GM19468 (cell line): ENCODE data around the gene CEBPA.

Experiments
- ATAC-seq: cut with Tn5 transposase; IDR thresholded peaks from one replicate; pipeline ENCODE4 v1.9.1; 2021; ENCODE audit warnings: mild to moderate bottlenecking, moderate library complexity, moderate number of reproducible peaks; ENCODE audit not compliant: unreplicated experiment; ENCODE audit errors: extremely low read depth

The CEBPA gene

GRCh38 chr19:33302175-33302973, at the start of gene CEBPA:
Gene CEBPA (minus strand): TSS chr19:33302534. CDS start chr19:33302414, 120 bp downstream.
- ATAC-seq: peak; percentile 61

DNA sequence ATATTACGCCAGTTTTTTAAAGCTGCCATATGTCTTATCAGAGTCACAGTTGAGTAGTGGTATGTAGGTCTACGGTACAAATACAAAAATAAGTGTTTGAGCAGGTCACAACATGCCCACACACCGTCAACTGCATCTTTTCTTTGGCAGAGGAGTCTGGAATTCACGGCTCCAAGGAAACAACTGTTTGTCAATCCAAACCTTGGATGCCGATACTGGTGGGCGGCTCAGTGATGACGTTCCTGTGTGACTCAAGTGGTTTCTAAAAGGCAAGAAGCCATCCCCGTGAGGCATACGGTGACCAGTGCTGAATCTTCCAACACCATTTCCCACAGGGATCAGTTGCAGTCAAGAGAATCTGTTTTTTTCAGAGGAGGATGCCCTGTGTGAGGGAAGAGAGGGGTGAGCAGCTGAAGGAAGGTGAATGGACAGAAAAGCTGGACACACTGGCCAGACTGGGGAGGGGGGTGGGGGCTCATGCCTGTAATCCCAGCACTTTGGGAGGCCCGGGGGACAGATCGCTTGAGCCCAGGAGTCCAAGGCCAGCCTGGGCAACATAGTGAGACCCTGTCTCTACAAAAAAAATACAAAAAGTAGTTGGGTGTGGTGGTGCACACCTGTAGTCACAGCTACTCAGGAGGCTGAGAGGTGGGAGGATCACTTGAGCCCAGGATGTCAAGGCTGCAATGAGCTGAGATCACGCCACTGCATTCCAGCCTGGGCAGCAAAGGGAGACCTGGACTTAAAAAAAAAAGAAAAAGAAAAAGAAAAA, 48.4 kb upstream of the CEBPA start:
- ATAC-seq: no peak

GRCh38 chr19:33349319-33350289, 47.3 kb upstream of the CEBPA start:
- ATAC-seq: no peak

- no peak for ATAC-seq
These were observed 46.1 kb upstream of the CEBPA start for GRCh38 chr19:33348301-33349010.

DNA sequence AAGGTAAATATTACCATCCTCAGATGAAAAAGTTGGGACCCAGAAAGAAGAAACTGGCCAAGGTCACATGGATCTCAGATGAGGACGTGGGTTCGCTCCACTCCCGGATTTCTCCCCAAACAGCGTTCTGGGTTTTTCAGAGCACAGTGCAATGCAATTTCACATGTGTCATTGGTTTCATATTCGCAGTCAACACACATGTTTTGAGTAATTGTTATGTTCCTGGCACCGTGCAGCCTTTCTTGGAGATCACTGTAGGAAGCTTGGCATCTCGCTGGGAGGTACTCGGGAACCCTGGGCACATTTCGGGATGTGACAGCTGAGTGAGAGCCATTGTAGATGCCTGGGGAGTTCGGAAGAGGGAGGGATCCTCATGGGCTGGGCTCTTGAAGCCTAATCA, 45.0 kb upstream of the CEBPA start:
- no peak for ATAC-seq

DNA sequence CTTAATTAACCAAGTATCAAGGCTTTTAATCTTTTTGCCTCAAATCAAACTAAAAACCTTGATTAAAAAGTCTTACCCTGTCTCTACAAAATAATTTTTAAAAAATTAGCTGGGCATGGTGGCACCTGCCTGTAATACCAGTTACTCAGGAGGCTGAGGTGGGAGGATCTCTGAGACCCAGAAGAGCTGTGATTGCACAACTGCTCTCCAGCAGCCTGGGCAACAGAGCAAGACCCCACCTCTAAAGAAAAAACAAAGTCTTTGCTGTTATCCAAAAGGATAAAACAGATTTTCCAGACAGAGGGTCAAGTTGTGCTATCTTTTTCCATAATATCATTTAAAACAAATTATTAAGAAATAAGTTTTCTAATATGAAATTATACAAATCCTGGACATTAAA, 44.3 kb upstream of the CEBPA start:
- ATAC-seq: no peak

GRCh38 chr19:33345163-33345562, 42.8 kb upstream of the CEBPA start:
- ATAC-seq: no peak

- no peak for ATAC-seq
These were observed 42.2 kb upstream of the CEBPA start for GRCh38 chr19:33344573-33344925.

DNA sequence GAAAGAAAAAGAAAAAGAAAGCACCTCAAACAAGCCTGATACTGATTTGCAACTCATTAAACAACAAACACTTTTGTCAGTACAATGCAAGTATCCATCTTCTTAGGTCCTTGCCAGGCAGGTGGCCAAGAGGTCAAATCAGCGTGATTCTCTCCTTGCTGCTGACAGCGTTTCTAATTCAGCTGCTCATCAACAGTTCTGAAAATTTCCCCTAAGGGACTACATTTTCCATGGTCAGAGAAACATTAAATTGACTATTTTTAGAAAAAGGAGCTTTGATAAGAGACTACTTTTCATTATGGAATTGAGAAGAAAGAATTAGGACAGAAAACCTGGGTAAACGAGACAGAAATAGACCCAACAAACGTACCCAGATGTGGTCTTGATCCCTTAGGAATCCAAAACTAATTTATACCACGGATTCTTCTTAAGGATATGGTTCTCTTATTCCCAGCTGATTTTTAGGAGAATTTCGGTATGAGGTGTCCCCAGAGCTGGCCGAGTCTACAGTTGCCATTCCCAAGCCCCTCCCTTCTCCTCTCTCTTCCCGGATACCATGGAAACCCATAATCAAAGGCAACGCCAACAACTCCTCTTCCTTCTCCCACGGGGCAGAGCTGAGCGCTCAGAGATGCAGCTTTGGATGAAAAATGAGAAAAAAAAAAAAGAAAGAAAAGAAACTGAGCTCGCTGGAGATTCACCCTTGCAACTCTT, 41.7 kb upstream of the CEBPA start:
- ATAC-seq: no peak

DNA sequence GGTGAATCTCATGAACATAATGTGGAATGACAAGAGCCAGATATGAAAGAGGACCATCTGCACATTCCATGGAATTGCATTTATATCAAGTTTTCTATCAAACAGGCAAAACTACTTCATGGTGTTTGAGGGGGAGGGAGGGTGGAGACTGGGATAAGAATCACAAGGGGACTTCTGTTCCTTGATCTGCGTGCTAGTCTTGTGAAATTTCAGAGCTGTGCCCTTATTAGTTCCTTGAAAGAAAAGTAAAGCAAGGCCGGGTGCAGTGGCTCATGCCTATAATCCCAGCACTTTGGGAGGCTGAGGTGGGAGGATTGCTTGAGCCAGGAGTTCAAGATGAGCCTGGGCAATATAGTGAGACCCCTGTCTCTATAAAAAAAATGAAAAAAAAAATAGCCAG, 41.0 kb upstream of the CEBPA start:
- ATAC-seq: no peak

DNA sequence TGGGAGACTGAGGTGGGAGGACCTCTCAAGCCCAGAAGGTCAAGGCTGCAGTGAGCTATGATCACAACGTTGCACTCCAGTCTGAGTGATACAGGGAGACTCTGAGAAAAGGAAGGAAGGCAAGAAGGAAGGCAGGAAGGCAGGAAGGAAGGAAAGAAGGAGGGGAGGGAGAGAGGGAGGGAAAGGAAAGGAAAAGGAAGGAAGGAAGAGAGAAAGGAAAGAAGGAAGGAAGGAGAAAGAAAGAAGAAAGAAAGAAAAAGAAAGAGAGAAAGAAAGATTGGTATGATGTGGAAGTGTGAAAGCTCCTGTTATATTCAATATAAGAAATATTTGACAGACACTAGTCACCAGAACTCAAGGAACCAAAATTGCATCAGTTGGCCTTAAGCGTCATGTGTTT, 38.7 kb upstream of the CEBPA start:
- ATAC-seq: no peak

GRCh38 chr19:33339016-33339984, 37.0 kb upstream of the CEBPA start:
- no peak for ATAC-seq

DNA sequence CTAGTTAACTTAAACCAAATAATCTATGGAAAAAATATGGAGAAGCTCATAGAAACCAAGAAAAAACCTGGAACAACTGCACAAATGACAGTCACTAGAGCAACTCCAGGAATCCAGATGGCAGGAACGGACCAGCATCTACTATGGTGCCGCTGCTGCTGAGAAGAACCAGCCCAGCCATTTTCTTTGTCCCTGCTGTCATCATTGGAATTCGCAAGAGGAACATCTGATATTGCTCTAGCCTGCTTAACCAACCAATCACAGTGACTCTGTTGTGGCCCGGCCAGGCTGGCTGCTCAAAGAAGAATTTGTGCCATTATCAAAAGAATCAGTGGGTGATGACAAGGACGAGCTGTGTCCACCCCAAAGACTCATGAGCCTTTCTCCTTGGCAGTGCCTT, 33.1 kb upstream of the CEBPA start:
- no peak for ATAC-seq

DNA sequence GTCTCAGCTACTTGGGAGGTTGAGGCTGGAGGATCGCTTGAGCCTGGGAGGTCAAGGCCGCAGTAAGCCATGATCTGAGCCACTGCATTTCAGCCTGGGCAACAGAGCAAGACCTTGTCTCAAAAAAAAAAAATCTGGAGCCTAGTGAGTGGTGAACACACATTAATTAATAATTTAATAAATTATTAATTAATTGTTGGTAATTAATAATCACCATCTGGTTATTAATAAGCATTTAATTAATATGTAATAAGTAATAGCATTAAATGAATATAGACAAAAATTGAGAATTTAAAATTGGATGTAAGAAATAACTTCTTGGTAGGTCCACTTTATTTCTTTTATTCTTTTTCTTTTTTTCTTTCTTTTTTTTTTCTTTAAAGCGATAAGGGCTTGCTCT, 31.9 kb upstream of the CEBPA start:
- no peak for ATAC-seq

DNA sequence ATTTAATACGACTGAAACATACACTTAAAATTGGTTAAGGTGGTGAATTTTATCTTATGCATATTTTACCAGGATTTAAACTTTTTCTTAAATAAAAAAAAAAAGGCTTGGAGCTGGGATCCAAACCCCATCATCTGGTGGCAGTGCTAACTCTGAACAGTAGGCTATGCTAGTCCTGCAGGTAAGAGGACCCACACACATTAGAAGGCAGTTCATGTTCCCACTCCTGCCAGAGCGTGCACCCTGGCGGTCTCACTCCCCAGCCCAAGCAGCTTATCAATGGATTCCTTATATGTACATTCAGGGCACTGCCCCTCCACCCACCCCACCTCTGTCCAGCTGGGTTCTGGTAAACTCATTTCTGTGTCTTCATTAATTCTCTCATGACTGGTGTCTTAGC, 31.3 kb upstream of the CEBPA start:
- no peak for ATAC-seq

DNA sequence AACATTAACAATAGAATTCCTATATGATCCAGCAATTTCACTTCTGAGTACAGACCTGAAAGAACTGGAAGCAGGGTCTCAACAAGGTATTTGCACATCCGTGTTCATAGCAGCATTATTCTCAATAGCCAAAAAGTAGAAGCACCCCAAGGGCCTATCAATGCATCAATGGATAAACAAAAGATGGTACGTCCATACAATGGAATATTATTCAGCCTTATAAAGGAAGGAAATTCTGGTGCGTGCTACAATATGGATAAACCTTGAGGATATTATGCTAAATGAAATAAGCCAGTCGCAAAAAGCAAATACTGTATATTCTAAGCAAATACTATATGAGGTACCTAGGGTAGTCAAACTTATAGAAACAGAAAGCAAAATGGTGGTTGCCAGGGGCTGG, 30.8 kb upstream of the CEBPA start:
- no peak for ATAC-seq

- ATAC-seq: no peak
These were observed 29.9 kb upstream of the CEBPA start for GRCh38 chr19:33332248-33332647.

DNA sequence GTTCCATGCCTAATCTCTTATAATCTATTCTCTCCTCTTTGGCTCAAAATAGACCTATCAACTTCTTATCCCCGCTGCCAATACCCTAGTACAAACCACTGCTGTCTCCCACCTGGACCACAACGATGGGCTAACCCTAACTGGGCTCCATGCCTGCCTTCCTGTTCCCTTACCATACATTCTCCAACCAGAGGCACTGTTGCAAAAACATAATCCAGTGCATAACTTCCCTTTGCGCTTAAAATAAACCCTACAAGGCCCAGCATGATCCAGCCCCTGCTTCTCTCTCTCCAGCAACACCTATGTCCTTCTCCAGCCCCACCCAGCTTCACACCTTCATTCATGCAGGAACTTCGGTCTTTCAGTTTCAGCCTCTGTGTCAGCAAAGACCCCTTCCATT, 27.4 kb upstream of the CEBPA start:
- no peak for ATAC-seq
